Tibial nerve (tissue), 3 donors: ENCODE measurements around the gene RCN2.
"Not testable (repeated sequence)": the region's sequence is repeated elsewhere in the genome, so short reads cannot be mapped to it uniquely, and the experiment has no call there.

ENCODE experiments used
- POLR2A ChIP-seq, 2 donors: fragments of 450-650 bp; IDR thresholded peaks; one replicate each; pipeline ENCODE4 v1.6.1; 2017; ENCODE audit warnings: antibody characterized with exemption in 2 of 2, mild to moderate bottlenecking in 2 of 2, moderate library complexity in 2 of 2
- TF ChIP-seq, protein P1 (sequence below), 5 experiments: fragments of 200-600 bp in 3 of 5; fragments of 450-650 bp in 2 of 5; sonication (generic) in 3 of 5; IDR thresholded peaks; one replicate each; pipeline ENCODE4 v1.5.1; 2016 to 2019; ENCODE audit warnings: antibody characterized with exemption in 5 of 5, mild to moderate bottlenecking in 3 of 5, moderate library complexity in 2 of 5

DNA sequence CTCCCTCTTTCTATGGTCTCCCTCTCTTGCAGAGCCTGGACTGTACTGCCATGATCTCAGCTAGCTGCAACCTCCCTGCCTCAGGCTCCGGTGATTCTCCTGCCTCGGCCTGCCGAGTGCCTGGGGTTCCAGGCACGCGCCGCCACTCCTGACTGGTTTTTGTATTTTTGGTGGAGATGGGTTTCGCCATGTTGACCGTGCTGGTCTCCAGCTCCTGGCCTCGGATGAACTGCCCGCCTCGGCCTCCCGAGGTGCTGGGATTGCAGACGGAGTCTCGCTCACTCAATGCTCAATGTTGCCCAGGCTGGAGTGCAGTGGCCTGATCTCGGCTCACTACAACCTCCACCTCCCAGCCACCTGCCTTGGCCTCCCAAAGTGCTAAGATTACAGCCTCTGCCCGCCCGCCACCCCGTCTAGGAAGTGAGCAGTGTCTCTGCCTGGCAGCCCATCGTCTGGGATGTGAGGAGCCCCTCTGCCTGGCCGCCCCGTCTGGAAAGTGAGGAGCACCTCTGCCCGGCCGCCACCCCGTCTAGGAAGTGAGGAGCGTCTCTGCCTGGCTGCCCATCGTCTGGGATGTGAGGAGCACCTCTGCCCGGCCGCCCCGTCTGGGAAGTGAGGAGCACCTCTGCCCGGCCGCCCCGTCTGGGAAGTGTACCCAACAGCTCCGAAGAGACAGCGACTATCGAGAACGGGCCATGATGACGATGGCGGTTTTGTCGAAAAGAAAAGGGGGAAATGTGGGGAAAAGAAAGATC is 32.2 kb upstream of the RCN2 start:
- TF ChIP-seq, protein P1, sequence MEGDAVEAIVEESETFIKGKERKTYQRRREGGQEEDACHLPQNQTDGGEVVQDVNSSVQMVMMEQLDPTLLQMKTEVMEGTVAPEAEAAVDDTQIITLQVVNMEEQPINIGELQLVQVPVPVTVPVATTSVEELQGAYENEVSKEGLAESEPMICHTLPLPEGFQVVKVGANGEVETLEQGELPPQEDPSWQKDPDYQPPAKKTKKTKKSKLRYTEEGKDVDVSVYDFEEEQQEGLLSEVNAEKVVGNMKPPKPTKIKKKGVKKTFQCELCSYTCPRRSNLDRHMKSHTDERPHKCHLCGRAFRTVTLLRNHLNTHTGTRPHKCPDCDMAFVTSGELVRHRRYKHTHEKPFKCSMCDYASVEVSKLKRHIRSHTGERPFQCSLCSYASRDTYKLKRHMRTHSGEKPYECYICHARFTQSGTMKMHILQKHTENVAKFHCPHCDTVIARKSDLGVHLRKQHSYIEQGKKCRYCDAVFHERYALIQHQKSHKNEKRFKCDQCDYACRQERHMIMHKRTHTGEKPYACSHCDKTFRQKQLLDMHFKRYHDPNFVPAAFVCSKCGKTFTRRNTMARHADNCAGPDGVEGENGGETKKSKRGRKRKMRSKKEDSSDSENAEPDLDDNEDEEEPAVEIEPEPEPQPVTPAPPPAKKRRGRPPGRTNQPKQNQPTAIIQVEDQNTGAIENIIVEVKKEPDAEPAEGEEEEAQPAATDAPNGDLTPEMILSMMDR (IDR thresholded peaks at IDR 0.05) = not testable (repeated sequence)
- TF ChIP-seq POLR2A (IDR thresholded peaks at IDR 0.05) = not testable (repeated sequence)
